Activated CD8-positive, alpha-beta memory T cell treated with anti-CD3 and anti-CD28 coated beads for 24 hours (primary cell): ENCODE results near the gene CELSR1.
A peak's percentile ranks its signal among the peaks of the same experiment; 100 is the strongest.

Experiments
- DNase-seq: peaks from one replicate; pipeline ENCODE4 v3.0.0-alpha.2; 2020

CELSR1 gene

GRCh38 chr22:46373921-46374662 lies 163.3 kb downstream of the CELSR1 start:
- peak; percentile 68 for DNase-seq

- no peak for DNase-seq
Observed at GRCh38 chr22:46373159-46373558, 164.3 kb downstream of the CELSR1 start.

DNA sequence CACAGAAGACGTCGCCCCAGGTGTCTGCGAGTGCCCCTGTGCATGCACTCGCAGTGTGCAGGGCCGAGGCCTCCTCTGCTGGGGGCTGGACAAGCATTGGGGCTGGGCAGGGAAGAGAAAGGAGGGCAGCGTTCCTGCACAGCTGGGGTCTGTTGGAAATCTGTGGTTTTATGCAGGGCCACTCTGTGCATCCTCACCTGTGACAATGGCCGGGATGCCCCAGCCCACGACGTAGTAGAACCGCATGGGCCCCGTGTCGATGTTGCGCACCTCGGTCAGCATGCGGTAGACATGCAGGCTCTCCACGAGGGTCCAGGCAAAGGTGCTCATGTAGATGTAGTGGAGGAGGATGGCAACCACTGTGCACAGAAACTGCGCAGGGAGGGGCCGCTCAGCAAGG lies 164.7 kb downstream of the CELSR1 start:
- no peak for DNase-seq

GRCh38 chr22:46371623-46372226 lies 165.7 kb downstream of the CELSR1 start:
- no peak for DNase-seq

DNA sequence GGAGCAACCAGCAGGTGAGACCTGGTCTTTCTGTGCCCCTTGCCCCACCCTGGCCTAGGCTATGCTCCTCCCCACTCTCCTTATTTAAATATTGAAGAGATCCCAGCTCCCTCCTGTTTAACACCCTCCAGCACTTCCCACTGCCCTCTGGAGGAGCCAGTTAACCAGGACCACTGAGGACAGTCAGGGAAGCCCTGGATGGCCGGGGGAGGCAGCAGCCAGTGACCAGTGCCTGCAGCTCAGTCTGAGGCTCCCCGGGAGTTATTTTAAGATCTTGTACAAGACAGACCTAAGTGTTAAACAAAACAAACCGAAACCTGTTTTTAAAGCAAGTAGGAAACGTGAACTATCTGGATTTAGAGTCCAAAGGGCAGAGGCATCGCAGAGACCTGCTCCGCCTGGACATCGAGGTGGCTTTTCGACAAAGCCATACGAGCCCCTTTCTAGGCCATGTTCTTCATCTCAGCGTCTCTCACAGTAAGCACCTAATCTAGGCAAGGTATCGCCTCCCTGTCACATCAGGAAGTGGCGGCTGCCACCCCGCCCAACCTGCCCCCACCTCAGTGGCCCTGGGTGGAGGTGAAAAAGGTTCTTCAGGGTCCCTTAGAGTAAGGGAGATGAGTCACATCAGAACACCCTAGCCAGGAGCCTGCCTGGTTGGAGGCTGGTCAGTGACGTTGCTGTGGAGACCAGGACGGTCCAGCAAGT lies 166.7 kb downstream of the CELSR1 start:
- DNase-seq: peak; percentile 65

DNA sequence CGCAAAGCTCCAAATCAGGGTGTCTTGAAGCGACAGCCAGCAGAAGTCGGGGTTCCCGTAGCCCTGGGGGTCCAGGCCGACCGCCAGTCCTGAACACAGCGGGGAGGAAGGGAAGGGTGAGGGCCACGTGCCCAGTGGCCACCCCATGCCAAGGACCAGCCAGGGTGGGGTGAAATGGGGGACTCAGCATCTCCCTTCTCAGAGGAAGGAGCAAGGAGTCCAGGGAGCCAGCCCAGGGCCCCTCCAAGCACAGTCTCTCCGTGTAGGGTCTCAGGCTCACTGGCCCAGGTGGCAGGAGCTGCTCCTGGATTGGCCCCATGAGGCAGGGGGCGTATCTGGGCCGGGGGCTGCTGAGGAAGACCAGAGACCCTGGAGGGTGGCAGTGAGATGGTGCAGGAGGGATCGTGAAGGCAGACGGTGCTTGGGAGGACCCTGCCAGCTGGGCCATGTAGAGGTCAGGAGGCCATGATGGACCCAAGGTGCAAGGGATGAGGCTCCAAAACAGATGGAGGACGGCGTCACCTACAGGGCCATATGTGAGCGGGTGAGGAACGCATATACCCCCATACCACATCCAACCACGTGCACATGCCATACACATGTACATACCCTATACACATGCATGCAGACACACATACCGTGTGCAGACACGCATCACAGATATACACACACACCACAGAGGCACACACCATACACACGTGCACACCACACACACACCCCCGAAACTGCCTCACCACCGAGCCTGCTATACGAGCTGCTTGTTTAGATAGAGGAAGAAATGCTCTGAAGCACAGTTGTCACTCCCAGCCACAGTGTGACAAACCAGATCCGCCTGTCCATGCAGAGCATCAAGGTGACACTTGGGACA lies 167.5 kb downstream of the CELSR1 start:
- no peak for DNase-seq

GRCh38 chr22:46368871-46369715 lies 168.3 kb downstream of the CELSR1 start:
- DNase-seq: no peak

- DNase-seq: no peak
Observed at GRCh38 chr22:46368422-46368821, 169.0 kb downstream of the CELSR1 start.

- peak; percentile 87 for DNase-seq
Observed at GRCh38 chr22:46367707-46368191, 169.7 kb downstream of the CELSR1 start.

DNA sequence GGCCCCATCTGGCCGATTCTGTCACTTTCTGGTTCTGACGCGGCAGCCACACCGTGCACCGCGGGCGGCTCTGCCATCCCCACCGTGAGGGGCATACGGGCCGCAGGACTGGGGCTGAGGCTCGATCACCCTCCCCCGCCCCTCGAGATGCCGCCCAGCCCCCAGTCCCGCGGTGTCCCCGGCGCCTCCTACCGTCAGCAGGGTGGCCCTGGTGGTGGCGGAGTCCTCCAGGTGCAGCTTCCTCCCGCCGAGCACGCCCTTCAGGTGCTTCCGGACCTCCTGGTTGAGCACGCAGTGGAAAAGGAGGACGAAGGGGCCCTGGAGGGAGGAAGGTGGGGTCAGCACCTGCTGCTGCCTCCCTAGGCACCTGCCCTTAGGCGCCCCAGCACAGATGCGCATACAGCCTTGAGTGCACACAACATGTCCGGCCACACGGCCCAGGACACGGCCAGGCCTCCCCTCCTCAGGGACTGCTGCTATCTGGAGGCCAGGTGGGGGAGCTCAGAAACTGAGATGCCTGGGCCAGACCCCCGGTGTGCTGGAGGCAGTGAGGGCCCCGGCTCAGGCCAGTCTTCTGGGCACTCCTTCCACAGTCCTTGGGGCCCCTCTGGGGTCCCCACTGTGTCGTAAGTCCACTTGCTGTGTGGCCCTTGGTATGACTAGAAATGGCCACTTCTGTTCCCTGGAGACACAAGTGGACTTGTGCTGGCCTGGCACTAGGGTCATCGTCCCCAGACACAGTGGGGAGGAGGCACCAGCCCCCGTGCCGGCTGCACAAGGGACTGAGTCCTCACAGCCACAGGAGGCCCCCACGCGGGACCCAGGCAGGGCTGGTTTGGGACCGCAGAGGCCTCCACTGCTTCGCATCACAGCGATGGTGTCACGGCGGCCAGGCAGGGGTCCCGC lies 170.4 kb downstream of the CELSR1 start:
- DNase-seq: no peak

DNA sequence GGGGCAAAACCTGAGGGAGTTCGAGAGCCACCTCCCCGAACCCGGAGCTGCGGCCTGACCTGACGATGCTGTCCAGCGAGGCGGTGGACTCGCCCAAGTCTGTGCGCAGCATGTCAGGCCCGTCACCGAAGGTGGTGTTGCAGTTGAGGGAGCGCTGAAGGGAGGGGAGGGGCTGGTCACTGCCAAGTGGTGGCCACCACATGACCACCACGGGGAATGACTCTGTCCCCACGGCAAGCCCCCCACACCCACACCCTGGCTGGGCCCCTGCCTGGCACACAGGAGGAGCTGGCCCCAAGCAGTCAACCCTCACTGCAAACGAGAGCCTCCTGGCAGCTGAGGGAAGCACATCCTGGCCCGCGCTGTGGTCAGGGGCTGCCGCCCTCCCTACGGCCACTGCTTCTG lies 171.1 kb downstream of the CELSR1 start:
- DNase-seq: no peak

- no peak for DNase-seq
Observed at GRCh38 chr22:46365166-46365624, 172.2 kb downstream of the CELSR1 start.

- no peak for DNase-seq
Observed at GRCh38 chr22:46364341-46365165, 172.9 kb downstream of the CELSR1 start.

GRCh38 chr22:46363611-46364321 lies 173.7 kb downstream of the CELSR1 start:
- DNase-seq: no peak

DNA sequence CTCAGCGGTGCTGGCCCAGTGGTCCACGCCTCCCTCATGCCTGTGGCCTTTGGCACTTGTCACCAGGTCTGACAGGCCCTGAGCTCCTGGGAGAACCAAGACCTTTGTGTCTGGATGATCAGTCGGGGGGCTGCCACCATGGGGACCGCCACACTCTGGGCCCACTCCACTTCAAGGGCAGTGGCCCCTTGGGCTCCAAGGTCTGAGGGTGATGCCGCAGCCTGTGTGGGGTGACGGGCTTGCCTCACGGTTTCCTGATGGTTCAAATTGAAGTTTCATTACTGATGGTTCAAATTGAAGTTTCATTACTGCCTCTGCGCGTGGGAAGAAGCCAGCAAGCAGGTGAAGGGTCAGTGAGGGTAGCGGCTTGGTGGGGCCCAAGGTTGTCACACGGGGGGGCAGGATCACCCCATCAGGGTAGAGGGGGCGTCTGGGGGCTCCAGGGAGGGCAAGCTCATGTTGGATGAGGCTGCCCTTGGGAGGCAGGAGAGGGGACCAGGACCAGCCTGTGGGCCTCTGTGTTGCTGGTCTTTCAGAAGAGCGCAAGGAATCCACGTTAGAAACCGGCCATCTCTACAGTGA lies 174.4 kb downstream of the CELSR1 start:
- no peak for DNase-seq

GRCh38 chr22:46362203-46362933 lies 175.1 kb downstream of the CELSR1 start:
- DNase-seq: no peak

DNA sequence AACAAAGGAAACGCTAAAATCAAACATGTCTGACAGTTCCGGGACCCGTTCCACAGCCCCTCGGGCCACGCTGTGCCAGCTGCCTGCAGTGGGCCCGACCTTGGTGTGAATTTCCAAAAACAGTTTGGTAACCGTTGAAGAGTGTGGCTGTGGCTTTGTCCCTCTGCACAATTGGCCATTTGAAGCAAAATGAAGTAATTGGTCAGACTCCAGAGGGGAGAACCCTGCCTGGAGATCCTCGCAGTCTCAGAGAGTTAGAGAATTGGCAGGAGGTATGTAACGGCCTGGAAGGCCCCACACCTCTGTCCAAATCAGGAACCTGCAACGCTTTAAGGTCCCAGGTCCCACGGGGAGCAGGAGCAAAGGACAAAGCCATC lies 175.6 kb downstream of the CELSR1 start:
- no peak for DNase-seq

GRCh38 chr22:46360891-46361290 lies 176.5 kb downstream of the CELSR1 start:
- no peak for DNase-seq
